DND-41 (cell line): ENCODE measurements around the gene SAMD13.

Experiments
- ATAC-seq: fragments of 200-7000 bp; cut with Tn5 transposase; 3 replicates; pipeline ENCODE4 v1.9.1; 2021; ENCODE audit warnings: low read depth; ENCODE audit not compliant: insufficient read depth
- DNase-seq: peaks from one replicate; pipeline ENCODE4 v3.0.0-alpha.2; 2020
- H2AFZ ChIP-seq: 2 replicates; pipeline ENCODE4 v1.6.0; 2012; ENCODE audit warnings: low read depth, low read length
- H3K27ac ChIP-seq: 2 replicates; pipeline ENCODE4 v1.5.1; 2012; ENCODE audit warnings: low read length, inconsistent platforms
- H3K27me3 ChIP-seq: fragments of 200-600 bp; sonication (generic); 2 replicates; pipeline ENCODE4 v1.6.0; 2012; ENCODE audit warnings: low read length, mild to moderate bottlenecking, inconsistent platforms; ENCODE audit not compliant: insufficient read depth, poor library complexity
- H3K36me3 ChIP-seq: 2 replicates; pipeline ENCODE4 v1.5.1; 2012; ENCODE audit warnings: low read length, inconsistent platforms; ENCODE audit not compliant: insufficient read depth
- H3K4me1 ChIP-seq: 2 replicates; pipeline ENCODE4 v1.5.1; 2012; ENCODE audit warnings: mild to moderate bottlenecking, low read length; ENCODE audit not compliant: insufficient read depth
- H3K4me2 ChIP-seq: 2 replicates; pipeline ENCODE4 v1.6.0; 2012; ENCODE audit warnings: mild to moderate bottlenecking, moderate library complexity, low read length, inconsistent platforms; ENCODE audit not compliant: insufficient read depth
- H3K4me3 ChIP-seq, 2 experiments: fragments of 200-600 bp in 1 of 2; shearing (Covaris generic) in 1 of 2; 2 replicates each; pipeline ENCODE4 v1.5.1; 2012 to 2016; ENCODE audit warnings: inconsistent platforms in 2 of 2, low read length in 2 of 2, mild to moderate bottlenecking in 2 of 2, low read depth in 1 of 2, moderate library complexity in 1 of 2
- H3K79me2 ChIP-seq: 2 replicates; pipeline ENCODE4 v1.6.0; 2012; ENCODE audit warnings: low read length, inconsistent platforms; ENCODE audit not compliant: insufficient read depth
- H3K9ac ChIP-seq: 2 replicates; pipeline ENCODE4 v1.6.0; 2012; ENCODE audit warnings: low read depth, mild to moderate bottlenecking, inconsistent platforms, low read length, moderate library complexity
- H3K9me3 ChIP-seq: 2 replicates; pipeline ENCODE4 v1.5.1; 2012; ENCODE audit warnings: low read length, moderate library complexity, mild to moderate bottlenecking, inconsistent platforms; ENCODE audit not compliant: insufficient read depth, severe bottlenecking
- H4K20me1 ChIP-seq: 2 replicates; pipeline ENCODE4 v1.6.0; 2012; ENCODE audit warnings: low read length; ENCODE audit not compliant: insufficient read depth
- CTCF ChIP-seq: IDR thresholded peaks from 2 replicates; pipeline ENCODE4 v1.5.1; 2012; ENCODE audit warnings: borderline replicate concordance, low read length, moderate library complexity, mild to moderate bottlenecking; ENCODE audit not compliant: poor library complexity, severe bottlenecking; ENCODE audit errors: extremely low read depth
- EZH2 ChIP-seq: IDR thresholded peaks from 3 replicates; pipeline ENCODE4 v1.6.1; 2012; ENCODE audit warnings: borderline replicate concordance, low read depth, mild to moderate bottlenecking, moderate library complexity, low read length, inconsistent platforms; ENCODE audit not compliant: severe bottlenecking

The SAMD13 gene

GRCh38 chr1:84319662-84320061 lies 18.2 kb downstream of the SAMD13 start:
- TF ChIP-seq EZH2 (no peak), CTCF (no peak)
- Histone ChIP-seq H4K20me1 (no peaks in the 10 kb centered on the region), H3K4me3 (no peak overlapping the region), H3K4me1 (peaks cover 5% of the 10 kb centered on the region; the same call in 1 of the 2 replicates), H3K4me2 (no peak overlapping the region), H3K79me2 (no peaks in the 10 kb centered on the region), H3K9me3 (no peaks in the 10 kb centered on the region), H3K9ac (no peak overlapping the region), H3K36me3 (no peaks in the 10 kb centered on the region), H3K27ac (no peak overlapping the region), H2AFZ (no peak overlapping the region), H3K27me3 (no peaks in the 10 kb centered on the region)
- ATAC-seq: no peak
- DNase-seq: no peak

GRCh38 chr1:84327830-84328229 lies 26.3 kb downstream of the SAMD13 start:
- H4K20me1 ChIP-seq: no peaks in the 10 kb centered on the region
- H3K4me1 ChIP-seq: no peaks in the 10 kb centered on the region
- no peak overlapping the region for H2AFZ ChIP-seq
- no peak overlapping the region for H3K4me3 ChIP-seq
- no peaks in the 10 kb centered on the region for H3K79me2 ChIP-seq
- no peak overlapping the region for H3K27ac ChIP-seq
- TF ChIP-seq EZH2: no peak
- no peak for TF ChIP-seq CTCF
- H3K4me2 ChIP-seq: no peak overlapping the region
- ATAC-seq (no peak), DNase-seq (no peak)
- no peak overlapping the region for H3K9ac ChIP-seq
- no peaks in the 10 kb centered on the region for H3K27me3 ChIP-seq
- no peaks in the 10 kb centered on the region for H3K36me3 ChIP-seq
- no peaks in the 10 kb centered on the region for H3K9me3 ChIP-seq

DNA sequence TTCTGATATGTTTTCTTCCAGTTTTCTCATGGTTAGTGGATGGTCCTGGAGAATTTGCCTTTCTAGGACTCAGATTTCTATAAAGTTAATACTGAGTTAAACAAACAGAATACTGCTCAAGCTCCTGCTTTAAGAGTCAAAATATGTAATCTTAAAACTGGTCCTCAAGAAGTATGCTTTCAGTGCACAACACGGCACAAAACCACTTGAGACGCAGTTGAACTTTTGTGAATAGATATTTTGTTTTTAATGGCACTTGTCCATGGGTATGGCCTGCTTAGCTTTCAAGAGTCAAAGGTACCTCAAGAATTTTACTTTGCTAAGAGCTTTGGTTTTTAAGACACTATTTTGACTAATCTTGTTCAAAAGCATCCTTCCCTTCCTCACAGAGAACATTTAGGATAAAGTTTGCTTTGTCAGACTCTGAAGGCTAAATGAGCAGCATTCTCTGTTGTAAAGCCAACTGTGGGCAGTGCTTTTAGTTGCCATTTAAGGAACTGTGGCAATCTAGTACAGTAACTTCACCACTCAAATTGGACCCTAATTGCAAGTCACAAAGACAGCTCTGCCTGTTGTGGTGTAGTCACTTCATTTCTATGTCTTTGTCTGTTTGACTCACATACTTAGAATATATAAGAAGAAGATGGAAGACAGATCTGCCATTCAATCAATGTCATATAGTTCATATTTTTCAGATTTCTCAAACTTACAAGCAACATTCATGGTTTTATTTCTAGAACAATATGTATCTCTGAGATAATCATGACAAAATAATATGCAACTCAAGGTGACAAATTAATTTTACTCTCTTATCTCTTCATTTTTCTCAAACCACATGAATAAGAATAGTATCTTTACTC lies 28.8 kb downstream of the SAMD13 start:
- no peaks in the 10 kb centered on the region for H3K9me3 ChIP-seq
- H2AFZ ChIP-seq: no peak overlapping the region
- H3K4me1 ChIP-seq: no peaks in the 10 kb centered on the region
- no peaks in the 10 kb centered on the region for H3K27me3 ChIP-seq
- ATAC-seq: no peak
- TF ChIP-seq EZH2 (no peak), CTCF (no peak)
- DNase-seq: no peak
- no peak overlapping the region for H3K27ac ChIP-seq
- H4K20me1 ChIP-seq: no peaks in the 10 kb centered on the region
- H3K9ac ChIP-seq: no peak overlapping the region
- no peak overlapping the region for H3K4me2 ChIP-seq
- no peak overlapping the region for H3K4me3 ChIP-seq
- no peaks in the 10 kb centered on the region for H3K36me3 ChIP-seq
- no peaks in the 10 kb centered on the region for H3K79me2 ChIP-seq
